ENCODE results near the gene PARD3B.

Gene PARD3B

GRCh38 chr2:204914708-204915107, 369.4 kb downstream of the PARD3B start:
- H3K27me3 ChIP-seq (ENCODE audit: low read length), result no peaks in the 10 kb centered on the region
- no peak overlapping the region for H3K4me2 ChIP-seq (ENCODE audit: low read depth, low read length, poor library complexity, severe bottlenecking)
- H3K9me2 ChIP-seq (replicated peaks; ENCODE audit: insufficient read depth, low read length), result no peaks in the 10 kb centered on the region
- no peak overlapping the region for H3K27ac ChIP-seq (ENCODE audit: low read depth, low read length)
- no peak for TF ChIP-seq EZH2phosphoT487 (conservative IDR thresholded peaks at IDR 0.05; ENCODE audit: low read length)
- no peak for TF ChIP-seq CTCF (IDR thresholded peaks at IDR 0.05; ENCODE audit: insufficient read depth, low read length, poor library complexity, severe bottlenecking)
- H3K79me2 ChIP-seq (ENCODE audit: insufficient read depth, low read length), result no peaks in the 10 kb centered on the region
- no peaks in the 10 kb centered on the region for H3K36me3 ChIP-seq (ENCODE audit: low read length)
- H3K9ac ChIP-seq (ENCODE audit: low read length), result no peak overlapping the region
- no peak overlapping the region for H3K4me3 ChIP-seq (ENCODE audit: insufficient read depth, low read length, poor library complexity, severe bottlenecking)
- H3K9me3 ChIP-seq (ENCODE audit: insufficient read depth, low read length), result no peaks in the 10 kb centered on the region
- no peak overlapping the region for H2AFZ ChIP-seq (ENCODE audit: low read depth, low read length, severe bottlenecking)
- H4K20me1 ChIP-seq (ENCODE audit: low read depth, low read length), result no peaks in the 10 kb centered on the region
- H3F3A ChIP-seq (ENCODE audit: insufficient read depth), result no peaks in the 10 kb centered on the region

GRCh38 chr2:204917089-204917701, 371.9 kb downstream of the PARD3B start:
- no peak for TF ChIP-seq EZH2phosphoT487 (conservative IDR thresholded peaks at IDR 0.05; ENCODE audit: low read length)

GRCh38 chr2:204920776-204921175, 375.5 kb downstream of the PARD3B start:
- H3K4me2 ChIP-seq (ENCODE audit: low read depth, low read length, poor library complexity, severe bottlenecking), result no peak overlapping the region
- no peak overlapping the region for H2AFZ ChIP-seq (ENCODE audit: low read depth, low read length, severe bottlenecking)
- no peaks in the 10 kb centered on the region for H3K36me3 ChIP-seq (ENCODE audit: low read length)
- H3K27ac ChIP-seq (ENCODE audit: low read depth, low read length), result no peak overlapping the region
- TF ChIP-seq CTCF (IDR thresholded peaks at IDR 0.05; ENCODE audit: insufficient read depth, low read length, poor library complexity, severe bottlenecking), result no peak
- H3K79me2 ChIP-seq (ENCODE audit: insufficient read depth, low read length), result no peaks in the 10 kb centered on the region
- H3F3A ChIP-seq (ENCODE audit: insufficient read depth), result no peaks in the 10 kb centered on the region
- H3K27me3 ChIP-seq (ENCODE audit: low read length), result no peaks in the 10 kb centered on the region
- H4K20me1 ChIP-seq (ENCODE audit: low read depth, low read length), result no peaks in the 10 kb centered on the region
- H3K9me3 ChIP-seq (ENCODE audit: insufficient read depth, low read length), result no peaks in the 10 kb centered on the region
- no peak overlapping the region for H3K9ac ChIP-seq (ENCODE audit: low read length)
- H3K4me3 ChIP-seq (ENCODE audit: insufficient read depth, low read length, poor library complexity, severe bottlenecking), result no peak overlapping the region
- H3K9me2 ChIP-seq (replicated peaks; ENCODE audit: insufficient read depth, low read length), result no peaks in the 10 kb centered on the region

More at GRCh38 chr2:204917089-204917701, 371.9 kb downstream of the PARD3B start:
- Histone ChIP-seq H2AFZ (ENCODE audit: low read depth, low read length, severe bottlenecking) (no peak overlapping the region), H3K9me3 (ENCODE audit: insufficient read depth, low read length) (no peaks in the 10 kb centered on the region), H3K4me2 (ENCODE audit: low read depth, low read length, poor library complexity, severe bottlenecking) (no peak overlapping the region), H3K79me2 (ENCODE audit: insufficient read depth, low read length) (no peaks in the 10 kb centered on the region), H3K9me2 (replicated peaks; ENCODE audit: insufficient read depth, low read length) (no peaks in the 10 kb centered on the region), H3F3A (ENCODE audit: insufficient read depth) (no peaks in the 10 kb centered on the region), H3K4me3 (ENCODE audit: insufficient read depth, low read length, poor library complexity, severe bottlenecking) (no peak overlapping the region), H4K20me1 (ENCODE audit: low read depth, low read length) (no peaks in the 10 kb centered on the region), H3K27ac (ENCODE audit: low read depth, low read length) (no peak overlapping the region), H3K27me3 (ENCODE audit: low read length) (no peaks in the 10 kb centered on the region), H3K36me3 (ENCODE audit: low read length) (no peaks in the 10 kb centered on the region), H3K9ac (ENCODE audit: low read length) (no peak overlapping the region)

- Histone ChIP-seq H3K79me2 (ENCODE audit: insufficient read depth, low read length) (no peaks in the 10 kb centered on the region), H3K4me2 (ENCODE audit: low read depth, low read length, poor library complexity, severe bottlenecking) (no peak overlapping the region), H3K9me3 (ENCODE audit: insufficient read depth, low read length) (no peaks in the 10 kb centered on the region), H3K9me2 (replicated peaks; ENCODE audit: insufficient read depth, low read length) (no peaks in the 10 kb centered on the region), H3K27me3 (ENCODE audit: low read length) (no peaks in the 10 kb centered on the region), H4K20me1 (ENCODE audit: low read depth, low read length) (no peaks in the 10 kb centered on the region), H3K9ac (ENCODE audit: low read length) (no peak overlapping the region), H3K4me3 (ENCODE audit: insufficient read depth, low read length, poor library complexity, severe bottlenecking) (no peak overlapping the region), H2AFZ (ENCODE audit: low read depth, low read length, severe bottlenecking) (no peak overlapping the region), H3K27ac (ENCODE audit: low read depth, low read length) (no peak overlapping the region), H3K36me3 (ENCODE audit: low read length) (no peaks in the 10 kb centered on the region), H3F3A (ENCODE audit: insufficient read depth) (no peaks in the 10 kb centered on the region)
- TF ChIP-seq CTCF (IDR thresholded peaks at IDR 0.05; ENCODE audit: insufficient read depth, low read length, poor library complexity, severe bottlenecking) (no peak), EZH2phosphoT487 (conservative IDR thresholded peaks at IDR 0.05; ENCODE audit: low read length) (no peak)
Measured at GRCh38 chr2:204923957-204924356, 378.7 kb downstream of the PARD3B start.

Measured in SU-DHL-6 (cell line).